HCT116 (cell line): ENCODE data around the gene CCN5. TPM values are rescaled to one million over a fixed set of nuclear protein-coding genes. Genes with fewer than 3 reads are reported as not detected.

Source experiments
- ATAC-seq: fragments of 200-7000 bp; cut with Tn5 transposase; 2 replicates; pipeline ENCODE4 v1.9.1; 2020; ENCODE audit warnings: mild to moderate bottlenecking, moderate library complexity
- BruUV-seq: library from RNA; stranded (reverse); fragments of 400-500 nt; replicated peaks from 2 replicates; lab custom pipeline; 2021; lab: Mats Ljungman, UMichigan
- CTCF ChIA-PET: fragments of 300-600 bp; sonication (Branson Sonifier 250); formaldehyde crosslinking; loops from one replicate; lab custom pipeline; 2021; ENCODE audit warnings: antibody characterized with exemption; lab: Charles Lee
- POLR2A ChIA-PET: fragments of 300-600, 350-600 bp; sonication (Branson Sonifier 250); formaldehyde crosslinking; loops from one replicate; lab custom pipeline; 2021; ENCODE audit warnings: antibody characterized with exemption; lab: Charles Lee
- RAD21 ChIA-PET, 2 experiments: fragments of 300-600 bp; sonication (Branson Sonifier 250); formaldehyde crosslinking; loops; one replicate each; lab custom pipeline; 2023; ENCODE audit warnings: low total read pairs in 2 of 2; ENCODE audit not compliant: uncharacterized antibody in 2 of 2, unreplicated experiment in 2 of 2, low non-redundant PET in 1 of 2; lab: Charles Lee
- DNase-seq: peaks from one replicate; pipeline ENCODE4 v3.0.0-alpha.2; 2010; ENCODE audit warnings: low read depth, low spot score
- H2AFZ ChIP-seq: fragments of 200-600 bp; shearing (Covaris generic), sonication (generic); 2 replicates; pipeline ENCODE4 v1.6.1; 2017; ENCODE audit warnings: low read depth, mixed run types, mixed read lengths, antibody characterized with exemption, low read length; ENCODE audit not compliant: poor library complexity, severe bottlenecking
- H3K27ac ChIP-seq: 2 replicates; pipeline ENCODE4 v1.5.1; 2012; ENCODE audit warnings: low read depth, low read length
- H3K27me3 ChIP-seq: fragments of 200-600 bp; sonication (generic); 2 replicates; pipeline ENCODE4 v1.6.1; 2016; ENCODE audit warnings: mixed run types, low read length, mixed read lengths; ENCODE audit not compliant: insufficient read depth
- H3K36me3 ChIP-seq, 2 experiments: fragments of 200-500 bp in 1 of 2; fragments of 200-600 bp in 1 of 2; sonication (Bioruptor generic) in 1 of 2; sonication (generic) in 1 of 2; 2 replicates each; pipeline versions ENCODE4 v1.5.1 to v1.6.1; 2014 to 2016; ENCODE audit warnings: low read length in 2 of 2, inconsistent platforms in 1 of 2, mixed read lengths in 1 of 2, mixed run types in 1 of 2; ENCODE audit not compliant: insufficient read depth in 2 of 2, control insufficient read depth in 1 of 2
- H3K4me1 ChIP-seq, 2 experiments: fragments of 200-600 bp in 1 of 2; sonication (generic) in 1 of 2; 2 replicates each; pipeline versions ENCODE4 v1.5.1 to v1.6.1; 2012 to 2017; ENCODE audit warnings: low read length in 2 of 2, inconsistent platforms in 1 of 2, mild to moderate bottlenecking in 1 of 2, mixed read lengths in 1 of 2, mixed run types in 1 of 2, moderate library complexity in 1 of 2; ENCODE audit not compliant: insufficient read depth in 2 of 2, control insufficient read depth in 1 of 2
- H3K4me2 ChIP-seq: fragments of 200-600 bp; sonication (generic); 2 replicates; pipeline ENCODE4 v1.6.1; 2017; ENCODE audit warnings: mixed run types, low read length, mixed read lengths
- H3K4me3 ChIP-seq, 2 experiments: fragments of 200-600 bp in 1 of 2; sonication (generic) in 1 of 2; replicated peaks in 1 of 2; 2 replicates each; pipeline ENCODE4 v1.5.1; 2011 to 2016; ENCODE audit warnings: low read length in 2 of 2, control low read depth in 1 of 2, low read depth in 1 of 2, mild to moderate bottlenecking in 1 of 2, mixed read lengths in 1 of 2, mixed run types in 1 of 2
- H3K79me2 ChIP-seq: fragments of 200-600 bp; sonication (generic); 2 replicates; pipeline ENCODE4 v1.6.1; 2017; ENCODE audit warnings: mild to moderate bottlenecking, mixed run types, low read length, moderate library complexity, mixed read lengths; ENCODE audit not compliant: insufficient read depth
- H3K9ac ChIP-seq: fragments of 200-600 bp; sonication (generic); 2 replicates; pipeline ENCODE4 v1.6.1; 2016; ENCODE audit warnings: low read length, mixed read lengths
- H3K9me2 ChIP-seq: fragments of 200-600 bp; sonication (generic), shearing (Covaris generic); 2 replicates; pipeline ENCODE4 v1.6.1; 2017; ENCODE audit warnings: mixed run types, mild to moderate bottlenecking, moderate library complexity; ENCODE audit not compliant: insufficient read depth
- H3K9me3 ChIP-seq, 2 experiments: fragments of 200-500 bp in 1 of 2; fragments of 200-600 bp in 1 of 2; sonication (Bioruptor generic) in 1 of 2; sonication (generic) in 1 of 2; 2 replicates each; pipeline ENCODE4 v1.6.1; 2014 to 2017; ENCODE audit warnings: low read length in 2 of 2, mixed read lengths in 2 of 2, inconsistent platforms in 1 of 2, low read depth in 1 of 2, mild to moderate bottlenecking in 1 of 2, mixed run types in 1 of 2, moderate library complexity in 1 of 2; ENCODE audit not compliant: control insufficient read depth in 1 of 2, insufficient read depth in 1 of 2
- H4K20me1 ChIP-seq: fragments of 200-600 bp; sonication (generic), shearing (Covaris generic); 2 replicates; pipeline ENCODE4 v1.6.1; 2017; ENCODE audit warnings: mixed run types, mild to moderate bottlenecking, moderate library complexity; ENCODE audit not compliant: insufficient read depth
- CEBPB ChIP-seq: IDR thresholded peaks from 2 replicates; pipeline ENCODE4 v1.6.1; 2012; ENCODE audit warnings: low read depth
- CTCF ChIP-seq, 3 experiments: fragments of 200-600 bp in 1 of 3; sonication (generic) in 1 of 3; IDR thresholded peaks in 2 of 3; conservative IDR thresholded peaks in 1 of 3; 2 replicates each; pipeline ENCODE4 v1.5.1; 2012 to 2017; ENCODE audit warnings: low read depth in 2 of 3, low read length in 2 of 3, antibody characterized with exemption in 1 of 3, borderline replicate concordance in 1 of 3, control low read depth in 1 of 3, mild to moderate bottlenecking in 1 of 3, mixed read lengths in 1 of 3, mixed run types in 1 of 3, moderate library complexity in 1 of 3; ENCODE audit not compliant: insufficient read depth in 1 of 3
- EZH2phosphoT487 ChIP-seq: fragments of 200-600 bp; IDR thresholded peaks from 2 replicates; pipeline ENCODE4 v1.6.1; 2018; ENCODE audit warnings: antibody characterized with exemption, borderline replicate concordance
- FOSL1 ChIP-seq: IDR thresholded peaks from 2 replicates; pipeline ENCODE4 v1.6.1; 2012; ENCODE audit warnings: low read depth
- JUND ChIP-seq: IDR thresholded peaks from 2 replicates; pipeline ENCODE4 v1.6.1; 2012
- POLR2AphosphoS5 ChIP-seq: IDR thresholded peaks from 2 replicates; pipeline ENCODE4 v1.6.1; 2011; ENCODE audit warnings: mild to moderate bottlenecking, low read depth, low read length, moderate library complexity
- REST ChIP-seq: IDR thresholded peaks from 2 replicates; pipeline ENCODE4 v1.6.1; 2012; ENCODE audit warnings: low read depth
- SIN3A ChIP-seq: IDR thresholded peaks from 2 replicates; pipeline ENCODE4 v1.6.1; 2012; ENCODE audit warnings: low read depth
- SP1 ChIP-seq: IDR thresholded peaks from 2 replicates; pipeline ENCODE4 v1.6.1; 2012; ENCODE audit warnings: low read depth
- TCF7L2 ChIP-seq: IDR thresholded peaks from 2 replicates; pipeline ENCODE4 v1.7.0; 2011; ENCODE audit warnings: borderline replicate concordance, inconsistent platforms; ENCODE audit not compliant: insufficient read depth, insufficient read length; ENCODE audit errors: extremely low read depth
- YY1 ChIP-seq: IDR thresholded peaks from 2 replicates; pipeline ENCODE4 v1.6.1; 2011; ENCODE audit warnings: low read length, low read depth, moderate library complexity, mild to moderate bottlenecking; ENCODE audit not compliant: insufficient replicate concordance; ENCODE audit errors: extremely low read depth
- ZNF274 ChIP-seq: fragments of 200-500 bp; sonication (Bioruptor generic); IDR thresholded peaks from 2 replicates; pipeline ENCODE4 v1.6.1; 2014; ENCODE audit warnings: mild to moderate bottlenecking, low read depth, low read length, inconsistent platforms
- intact Hi-C: fragments of 100-400 bp; cut with micrococcal nuclease; formaldehyde crosslinking; loops from 2 replicates; pipeline ENCODE4 v1.10.0; 2022
- total RNA-seq: library from RNA; stranded (reverse); gene quantifications from one replicate; pipeline ENCODE4 v1.2.1, GENCODE V29; 2021; ENCODE audit not compliant: unreplicated experiment
- TF ChIP-seq, protein P1 (sequence below): IDR thresholded peaks from 2 replicates; pipeline ENCODE4 v1.6.1; 2011; ENCODE audit warnings: mild to moderate bottlenecking, low read length, moderate library complexity; ENCODE audit not compliant: insufficient replicate concordance; ENCODE audit errors: extremely low read depth
- TF ChIP-seq, protein P2 (sequence below): IDR thresholded peaks from 2 replicates; pipeline ENCODE4 v1.6.1; 2012

Gene CCN5
- total RNA-seq, 1 experiment from 2014 or later: 0.20 TPM

DNA sequence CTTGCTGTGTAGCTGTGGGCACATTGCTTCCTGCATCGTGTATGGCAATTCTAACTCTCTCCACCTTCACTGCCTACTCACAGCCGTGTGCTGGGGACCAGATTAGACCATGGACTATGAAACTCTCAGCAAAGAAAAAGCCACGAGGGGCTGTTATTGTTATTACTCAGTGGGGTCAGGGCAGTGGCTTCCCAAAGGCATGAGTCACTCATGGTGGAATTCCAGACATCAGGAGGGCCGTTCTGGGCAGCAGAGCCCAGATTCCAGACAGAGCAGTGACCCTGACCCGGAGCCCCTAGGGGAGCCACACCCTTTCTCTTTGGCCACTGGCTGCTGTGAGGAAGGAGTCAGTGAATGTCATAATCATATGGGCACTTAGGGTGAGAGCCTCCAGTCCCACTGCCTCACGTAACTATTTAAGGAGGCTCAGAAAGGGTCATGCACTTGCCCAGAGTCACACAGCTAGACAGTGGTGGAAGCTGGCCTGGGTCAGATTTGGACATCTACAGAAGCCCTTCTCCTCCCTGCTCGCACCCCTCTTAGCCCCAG, 22.2 kb upstream of the CCN5 start:
- POLR2A ChIA-PET: interaction anchor here (1.0 kb wide), 1 partner anchor 37 kb away, joined by 4 read pairs; no protein-coding TSS in a partner anchor
- intact Hi-C loops: no loop called here
- H3K9ac ChIP-seq: 0 out of 2 replicates have a peak overlapping the region, but pooled peaks have one; percentile 20
- BruUV-seq: no TSS peak
- TF ChIP-seq REST (no peak), JUND (peak; percentile 95), SP1 (peak; percentile 80), FOSL1 (peak; percentile 97), CTCF (IDR thresholded peaks at IDR 0.05 in 2 of 3, conservative IDR thresholded peaks at IDR 0.05 in 1 of 3; ENCODE audit: borderline replicate concordance in 1 of 3, insufficient read depth in 1 of 3, low read depth in 2 of 3, low read length in 2 of 3) (no peak), SIN3A (peak; percentile 46; the same call in 1 of the 2 replicates), ZNF274 (no peak), YY1 (no peak), POLR2AphosphoS5 (peak; percentile 64), TCF7L2 (peak; percentile 51), EZH2phosphoT487 (no peak), CEBPB (peak; percentile 72)
- TF ChIP-seq, protein P1, sequence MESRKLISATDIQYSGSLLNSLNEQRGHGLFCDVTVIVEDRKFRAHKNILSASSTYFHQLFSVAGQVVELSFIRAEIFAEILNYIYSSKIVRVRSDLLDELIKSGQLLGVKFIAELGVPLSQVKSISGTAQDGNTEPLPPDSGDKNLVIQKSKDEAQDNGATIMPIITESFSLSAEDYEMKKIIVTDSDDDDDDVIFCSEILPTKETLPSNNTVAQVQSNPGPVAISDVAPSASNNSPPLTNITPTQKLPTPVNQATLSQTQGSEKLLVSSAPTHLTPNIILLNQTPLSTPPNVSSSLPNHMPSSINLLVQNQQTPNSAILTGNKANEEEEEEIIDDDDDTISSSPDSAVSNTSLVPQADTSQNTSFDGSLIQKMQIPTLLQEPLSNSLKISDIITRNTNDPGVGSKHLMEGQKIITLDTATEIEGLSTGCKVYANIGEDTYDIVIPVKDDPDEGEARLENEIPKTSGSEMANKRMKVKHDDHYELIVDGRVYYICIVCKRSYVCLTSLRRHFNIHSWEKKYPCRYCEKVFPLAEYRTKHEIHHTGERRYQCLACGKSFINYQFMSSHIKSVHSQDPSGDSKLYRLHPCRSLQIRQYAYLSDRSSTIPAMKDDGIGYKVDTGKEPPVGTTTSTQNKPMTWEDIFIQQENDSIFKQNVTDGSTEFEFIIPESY: peak; percentile 54
- TF ChIP-seq, protein P2, sequence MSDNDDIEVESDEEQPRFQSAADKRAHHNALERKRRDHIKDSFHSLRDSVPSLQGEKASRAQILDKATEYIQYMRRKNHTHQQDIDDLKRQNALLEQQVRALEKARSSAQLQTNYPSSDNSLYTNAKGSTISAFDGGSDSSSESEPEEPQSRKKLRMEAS: peak; percentile 82
- H3K27me3 ChIP-seq: 0 out of 2 replicates have a peak, but pooled peaks cover 4% of the 10 kb centered on the region
- no peaks in the 10 kb centered on the region for H4K20me1 ChIP-seq
- CTCF ChIA-PET: interaction anchor here (0.7 kb wide), 1 partner anchor 40 kb away, joined by 3 read pairs; no protein-coding TSS in a partner anchor
- H3K4me2 ChIP-seq: peak overlapping the region; percentile 59
- RAD21 ChIA-PET: interaction anchor here in 1 of 2 experiments (1.3 kb wide), 1 partner anchor 40 kb away, joined by 3 read pairs; no protein-coding TSS in a partner anchor
- peaks cover 18 to 19% of the 10 kb centered on the region in 2 experiments for H3K4me1 ChIP-seq
- H3K36me3 ChIP-seq: no peaks in the 10 kb centered on the region
- DNase-seq: peak; percentile 71
- H2AFZ ChIP-seq: no peak overlapping the region
- no peaks in the 10 kb centered on the region for H3K79me2 ChIP-seq
- peak overlapping the region in 1 of 2 experiments; percentile 15; a peak in 1 of 4 replicates for H3K4me3 ChIP-seq
- peak; percentile 92 for ATAC-seq
- no peak overlapping the region for H3K27ac ChIP-seq
- peaks cover 0 to 5% of the 10 kb centered on the region in 2 experiments; a peak in 1 of 4 replicates for H3K9me3 ChIP-seq
- H3K9me2 ChIP-seq: no peaks in the 10 kb centered on the region
